ENCODE results near the gene LDLR. TPM values are rescaled to one million over a fixed set of nuclear protein-coding genes. Genes with fewer than 3 reads are reported as not detected.
"Not testable (repeated sequence)": the region's sequence is repeated elsewhere in the genome, so short reads cannot be mapped to it uniquely, and the experiment has no call there.

LDLR gene
- polyA plus RNA-seq, 3 donors = 23.1 to 37.2 (median 31.6) TPM

DNA sequence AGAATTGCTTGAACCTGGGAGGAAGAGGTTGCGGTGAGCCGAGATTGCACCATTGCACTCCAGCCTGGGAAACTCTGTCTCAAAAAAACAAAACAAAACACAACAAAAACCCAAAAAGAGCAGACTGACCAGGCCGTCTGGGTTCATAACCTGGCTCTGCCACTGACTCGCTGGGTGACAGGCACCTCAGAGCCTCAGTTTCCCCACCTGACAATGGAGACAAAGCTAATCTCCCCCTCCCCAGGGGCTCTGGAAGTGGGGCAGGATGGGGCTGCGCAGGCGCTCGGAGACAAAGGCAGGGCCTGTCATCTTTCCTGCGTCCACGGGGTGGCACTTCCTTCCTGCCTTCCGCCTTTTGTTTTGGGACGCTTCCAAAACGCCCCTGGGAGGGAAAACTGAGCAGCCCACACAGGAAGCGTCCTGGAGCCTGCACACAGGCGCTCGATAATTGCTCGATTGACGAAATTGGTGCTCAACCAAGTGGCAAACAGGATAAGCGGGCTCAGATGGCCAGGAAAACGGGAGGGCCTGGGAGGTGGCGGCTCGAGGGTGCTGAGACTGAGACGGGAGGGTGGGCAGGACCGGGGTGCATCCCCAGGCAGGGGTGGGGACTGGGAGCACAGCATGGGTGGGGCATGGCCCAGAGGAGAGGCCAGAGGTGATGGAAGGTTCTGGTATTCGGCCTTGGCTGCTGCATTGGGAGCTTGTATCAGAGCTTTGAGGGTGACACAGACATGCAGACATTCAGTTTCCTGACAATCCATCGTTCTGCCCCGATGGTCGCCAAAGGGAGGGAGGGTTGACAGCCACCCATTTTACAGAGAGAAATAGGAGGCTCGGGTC is 48.5 kb downstream of the LDLR start:
- peak; percentile 88 for DNase-seq

GRCh38 chr19:11138601-11139300 is 49.5 kb downstream of the LDLR start:
- no peak for DNase-seq

DNA sequence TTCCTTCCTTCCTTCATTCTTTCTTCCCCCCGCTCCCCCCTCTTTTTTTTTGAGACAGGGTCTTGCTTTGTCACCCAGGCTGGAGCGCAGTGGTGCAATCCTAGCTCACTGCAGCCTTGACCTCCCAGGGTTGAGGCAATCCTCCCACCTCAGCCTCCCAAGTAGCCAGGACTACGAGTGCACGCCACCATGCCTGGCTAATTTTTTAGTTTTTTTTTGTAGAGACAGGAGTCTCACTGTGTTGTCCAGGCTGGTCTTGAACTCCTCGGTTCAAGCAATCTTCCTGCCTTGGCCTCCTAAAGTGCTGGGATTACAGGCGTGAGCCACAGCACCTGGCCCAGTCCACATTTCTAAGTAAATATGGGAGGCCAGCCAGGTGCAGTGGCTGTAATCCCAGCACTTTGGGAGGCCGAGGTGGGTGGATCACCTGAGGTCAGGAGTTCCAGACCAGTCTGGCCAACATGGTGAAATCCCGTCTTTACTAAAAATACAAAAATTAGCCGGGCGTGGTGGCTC is 50.8 kb downstream of the LDLR start:
- DNase-seq = not testable (repeated sequence)

- DNase-seq = no peak
Measured at GRCh38 chr19:11140896-11141295, 51.6 kb downstream of the LDLR start.

DNA sequence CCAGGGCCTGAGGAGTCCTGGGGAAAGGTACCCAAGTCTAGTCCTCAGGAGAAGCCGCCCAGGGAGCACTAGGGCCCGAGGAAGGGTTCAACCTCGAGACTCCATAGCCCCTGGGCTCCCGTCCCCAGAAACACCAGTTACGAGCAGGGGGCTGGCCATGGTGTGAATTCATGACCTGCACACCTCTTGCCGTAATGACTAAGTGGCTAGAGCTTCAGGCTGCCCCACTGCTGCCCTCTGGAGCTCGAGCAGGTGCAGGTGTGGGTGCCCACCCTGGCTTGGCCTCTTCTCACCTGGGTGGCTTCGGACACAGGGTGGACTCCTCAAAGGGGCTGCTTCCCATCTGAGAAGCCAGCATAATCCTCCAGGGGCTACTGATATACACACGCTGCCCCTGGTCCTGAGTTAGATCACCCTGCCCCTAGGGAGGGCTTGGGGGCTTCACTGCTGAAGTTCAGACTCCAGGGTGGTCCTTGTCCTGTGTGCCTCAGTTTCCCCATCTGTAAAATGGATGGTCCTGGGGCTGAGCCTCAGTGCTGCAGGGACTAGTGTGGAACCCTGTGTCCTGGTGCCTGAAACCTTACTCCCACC is 52.8 kb downstream of the LDLR start:
- DNase-seq = no peak

DNA sequence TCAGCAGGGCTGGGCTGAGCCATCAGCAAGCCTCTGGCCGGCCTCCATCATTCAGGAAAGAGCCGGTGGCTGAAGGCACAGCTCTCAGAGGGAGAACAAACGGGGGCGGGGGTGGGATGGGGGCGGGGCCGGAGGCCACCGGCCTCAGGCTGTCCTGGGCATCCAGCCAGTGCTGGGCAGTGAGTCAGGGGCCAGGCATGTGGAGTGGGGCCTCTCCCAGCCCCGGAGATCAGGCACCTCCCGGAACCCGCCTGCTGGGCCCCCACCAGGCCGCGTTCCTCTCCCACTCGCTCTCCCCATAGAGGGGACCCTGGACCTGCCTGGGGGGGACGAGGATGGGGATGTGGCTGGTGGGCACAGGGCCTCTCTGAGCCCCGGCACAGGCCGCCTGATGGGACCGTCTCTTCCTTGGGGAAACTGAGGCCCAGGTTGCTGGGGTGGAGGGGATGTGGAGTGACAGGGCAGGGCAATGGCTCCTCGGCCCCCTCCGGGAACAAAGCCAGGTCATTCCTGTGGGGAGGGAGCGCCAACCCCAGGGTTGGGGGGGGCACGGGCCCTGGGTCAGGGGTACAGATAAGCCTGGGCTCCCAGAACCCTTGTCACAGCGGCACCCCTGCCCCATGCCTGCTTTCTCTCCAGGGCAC is 53.4 kb downstream of the LDLR start:
- DNase-seq = peak; percentile 84

- no peak for DNase-seq
Measured at GRCh38 chr19:11145536-11145924, 56.3 kb downstream of the LDLR start.

GRCh38 chr19:11148001-11148400 is 58.7 kb downstream of the LDLR start:
- DNase-seq = no peak

GRCh38 chr19:11151181-11151580 is 61.9 kb downstream of the LDLR start:
- no peak for DNase-seq

- no peak for DNase-seq
Measured at GRCh38 chr19:11152318-11153062, 63.2 kb downstream of the LDLR start.

- DNase-seq = no peak
Measured at GRCh38 chr19:11154683-11155047, 65.4 kb downstream of the LDLR start.

DNA sequence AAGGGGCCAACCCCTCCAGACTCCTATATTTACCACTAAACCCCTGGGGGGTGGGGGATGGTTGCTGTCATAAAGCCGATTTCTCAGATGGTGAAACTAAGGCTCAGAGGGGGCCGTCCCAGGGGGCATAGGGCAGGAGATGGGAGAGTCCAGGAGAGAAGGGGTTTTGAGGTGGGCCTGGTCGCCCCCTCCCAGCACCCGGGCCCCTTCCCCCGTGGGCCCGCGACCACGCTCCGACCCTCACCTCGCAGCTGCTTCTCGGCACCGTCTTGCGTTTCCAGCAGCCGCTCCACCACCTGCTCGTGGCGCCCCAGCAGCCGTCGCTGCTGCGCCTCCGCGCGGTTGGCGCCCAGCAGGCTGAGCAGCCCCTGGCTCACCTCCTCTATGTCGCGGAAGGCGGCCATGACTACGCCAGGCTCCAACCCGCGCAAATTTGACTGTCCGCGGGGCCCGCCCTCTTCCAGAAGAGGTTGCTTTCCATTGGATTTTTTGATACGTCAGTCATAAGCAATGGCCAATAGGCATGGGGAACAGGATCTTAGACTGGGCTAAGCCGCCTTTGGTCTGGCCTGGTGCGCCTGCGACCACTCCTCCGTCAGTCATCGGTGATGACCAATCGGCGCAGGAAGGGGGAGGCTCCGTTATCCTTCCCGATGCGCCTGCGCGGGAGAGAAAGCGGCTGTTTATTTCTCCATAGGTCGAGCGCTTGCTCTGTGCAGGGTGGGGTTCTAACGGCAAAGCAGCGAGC is 66.3 kb downstream of the LDLR start, which contains the start of gene SPC24:
TSS of gene SPC24 (minus strand) at position 410 of the 748 bp plus-strand sequence. CDS start at position 404, 6 bp downstream.
- peak; percentile 97 for DNase-seq

DNA sequence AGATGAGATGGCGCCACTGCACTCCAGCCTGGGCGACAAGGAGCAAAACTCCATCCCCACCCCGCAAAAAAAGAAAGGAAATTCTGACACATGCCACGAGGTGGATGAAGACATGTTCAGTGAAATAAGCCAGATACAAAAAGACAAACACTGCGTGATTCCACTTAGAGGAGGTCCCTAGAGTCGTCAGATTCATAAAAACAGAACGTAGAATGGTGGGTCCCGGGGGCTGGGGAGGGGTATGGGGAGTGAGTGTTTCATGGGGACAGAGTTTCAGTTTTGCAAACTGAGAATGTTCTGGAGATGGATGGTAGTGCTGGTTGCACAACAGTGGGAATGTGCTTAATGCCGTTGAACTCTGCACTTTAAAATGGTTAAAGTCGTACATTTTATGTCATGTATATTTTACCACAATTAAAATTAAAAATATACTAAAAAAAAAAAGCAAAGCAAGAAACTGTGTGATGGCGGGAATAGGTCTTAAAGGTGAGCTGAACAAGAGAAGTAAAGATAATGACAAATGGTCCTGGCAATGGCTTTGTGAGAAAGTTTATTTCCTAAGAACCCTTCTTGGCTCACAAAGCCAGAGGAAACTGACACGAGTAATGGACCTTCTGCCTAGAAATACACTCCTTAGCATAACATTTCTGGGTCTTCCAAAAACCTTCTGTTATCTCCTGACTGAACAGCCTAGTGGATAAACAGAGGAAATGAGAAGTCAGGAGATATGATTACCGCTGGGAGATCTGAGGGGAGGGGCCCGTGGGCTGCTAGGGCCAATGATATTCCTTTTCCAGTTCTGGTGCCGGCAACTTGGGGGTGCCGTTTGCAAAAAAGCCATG is 70.6 kb downstream of the LDLR start:
- no peak for DNase-seq

DNA sequence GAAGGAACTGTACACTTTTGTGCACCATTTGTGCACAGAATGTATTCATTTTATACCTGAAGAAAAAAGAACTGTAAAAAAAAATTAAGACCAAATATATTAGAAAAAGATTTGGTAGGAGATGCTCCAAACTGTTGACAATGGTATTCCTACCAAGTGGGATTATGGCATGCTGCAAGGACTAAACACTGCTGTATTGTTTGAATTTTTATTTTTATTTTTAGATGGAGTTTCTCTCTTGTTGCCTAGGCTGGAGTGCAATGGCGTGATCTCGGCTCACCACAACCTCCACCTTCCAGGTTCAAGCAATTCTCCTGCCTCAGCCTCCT is 71.1 kb downstream of the LDLR start:
- DNase-seq = not testable (repeated sequence)

GRCh38 chr19:11164296-11164695 is 75.0 kb downstream of the LDLR start:
- DNase-seq = no peak

- no peak for DNase-seq
Measured at GRCh38 chr19:11164879-11165406, 75.7 kb downstream of the LDLR start.

GRCh38 chr19:11165486-11166030 is 76.3 kb downstream of the LDLR start:
- DNase-seq = no peak

DNA sequence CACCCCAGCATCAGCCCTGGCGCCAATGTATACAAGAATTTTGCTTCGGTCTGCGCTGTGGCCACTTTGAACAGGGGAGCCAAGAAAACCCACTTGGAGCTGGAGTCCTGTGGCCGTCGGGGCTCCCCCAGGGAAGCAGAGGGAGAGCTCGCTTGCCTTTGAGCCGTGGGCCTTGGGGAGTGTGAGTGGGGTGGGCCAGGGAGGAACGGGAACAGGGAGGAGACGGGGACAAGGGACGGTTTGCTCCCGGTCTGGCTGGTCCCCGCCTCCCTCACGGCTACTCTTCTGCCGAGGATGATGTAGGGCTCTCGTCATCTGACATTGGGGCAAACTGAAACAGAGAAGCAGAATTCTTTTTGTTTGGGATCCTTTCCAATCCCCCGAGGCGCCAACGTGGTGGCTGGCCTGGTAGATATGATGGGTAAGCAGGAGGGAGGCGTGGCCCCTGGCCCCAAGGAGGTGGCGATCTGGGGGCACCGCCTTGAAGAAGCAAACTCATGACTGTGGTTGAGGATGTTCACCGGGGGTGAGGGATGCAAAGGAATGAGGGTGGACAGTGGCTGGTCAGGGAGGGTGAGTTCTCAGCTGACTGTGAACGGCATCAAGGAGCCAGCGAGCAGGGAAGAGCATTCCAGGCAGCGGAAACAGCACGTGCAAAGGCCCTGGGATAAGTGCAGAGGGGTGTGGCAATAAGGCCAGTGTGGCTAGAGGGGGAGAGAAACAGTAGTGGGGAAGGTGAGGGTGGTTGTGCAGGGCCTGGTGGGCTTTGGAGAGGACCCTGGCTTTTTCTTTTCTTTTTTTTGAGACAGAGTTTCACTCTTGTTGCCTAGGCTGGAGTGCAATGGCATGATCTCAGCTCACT is 77.2 kb downstream of the LDLR start:
- no peak for DNase-seq
